Fibroblast of lung (primary cell): ENCODE results near the gene MTOR.

Experiments
- CTCF ChIP-seq, 2 donors: IDR thresholded peaks in 1 of 2; conservative IDR thresholded peaks in 1 of 2; 1 replicate in 1 of 2; 2 replicates in 1 of 2; pipeline ENCODE4 v1.5.1; 2011 to 2012; ENCODE audit warnings: low read length in 2 of 2, control low read depth in 1 of 2, inconsistent platforms in 1 of 2, low read depth in 1 of 2, mild to moderate bottlenecking in 1 of 2
- EZH2 ChIP-seq: IDR thresholded peaks from 2 replicates; pipeline ENCODE4 v1.5.1; 2012; ENCODE audit warnings: low read length, control low read depth, mild to moderate bottlenecking; ENCODE audit errors: missing control alignments

GRCh38 chr1:11302366-11302765, 40.0 kb upstream of the MTOR start:
- no peak for TF ChIP-seq CTCF (conservative IDR thresholded peaks at IDR 0.05 in 1 of 2, IDR thresholded peaks at IDR 0.05 in 1 of 2; ENCODE audit: low read depth in 1 of 2, low read length in 2 of 2)
- no peak for TF ChIP-seq EZH2
